Activated CD8-positive, alpha-beta memory T cell treated with anti-CD3 and anti-CD28 coated beads for 4 hours (primary cell): ENCODE results near the gene COX10.
"Not testable (repeated sequence)": the region's sequence is repeated elsewhere in the genome, so short reads cannot be mapped to it uniquely, and the experiment has no call there.

Source experiments
- DNase-seq, 2 donors: peaks; one replicate each; pipeline ENCODE4 v3.0.0-alpha.2; 2020; ENCODE audit warnings: low read depth in 2 of 2

Gene COX10

GRCh38 chr17:14205992-14206461 lies 136.7 kb downstream of the COX10 start:
- DNase-seq, result peak; percentile 46 to 61

- no peak for DNase-seq
Measured at GRCh38 chr17:14206891-14207290, 137.6 kb downstream of the COX10 start.

GRCh38 chr17:14207791-14208190 lies 138.5 kb downstream of the COX10 start:
- DNase-seq, result no peak

- no peak for DNase-seq
Measured at GRCh38 chr17:14209215-14209614, 139.9 kb downstream of the COX10 start.

- no peak for DNase-seq
Measured at GRCh38 chr17:14211246-14211645, 141.9 kb downstream of the COX10 start.

- DNase-seq, result no peak
Measured at GRCh38 chr17:14211801-14212200, 142.5 kb downstream of the COX10 start.

- DNase-seq, result no peak
Measured at GRCh38 chr17:14212401-14212800, 143.1 kb downstream of the COX10 start.

GRCh38 chr17:14214271-14214670 lies 145.0 kb downstream of the COX10 start:
- no peak for DNase-seq

- DNase-seq, result no peak
Measured at GRCh38 chr17:14222611-14223010, 153.3 kb downstream of the COX10 start.

- DNase-seq, result no peak
Measured at GRCh38 chr17:14225254-14225980, 156.1 kb downstream of the COX10 start.

- DNase-seq, result no peak
Measured at GRCh38 chr17:14227052-14227451, 157.7 kb downstream of the COX10 start.

- no peak for DNase-seq
Measured at GRCh38 chr17:14228903-14229302, 159.6 kb downstream of the COX10 start.

GRCh38 chr17:14231187-14231586 lies 161.9 kb downstream of the COX10 start:
- DNase-seq, result not testable (repeated sequence)

- DNase-seq, result not testable (repeated sequence)
Measured at GRCh38 chr17:14235047-14235446, 165.7 kb downstream of the COX10 start.

- DNase-seq, result not testable (repeated sequence)
Measured at GRCh38 chr17:14236032-14236431, 166.7 kb downstream of the COX10 start.

- DNase-seq, result not testable (repeated sequence)
Measured at GRCh38 chr17:14236762-14237161, 167.5 kb downstream of the COX10 start, which contains the start of gene CDRT15. Gene CDRT15 (minus strand): TSS chr17:14236862. CDS start chr17:14236833, 29 bp downstream.

- DNase-seq, result not testable (repeated sequence)
Measured at GRCh38 chr17:14239271-14239670, 170.0 kb downstream of the COX10 start.

GRCh38 chr17:14245002-14245401 lies 175.7 kb downstream of the COX10 start:
- no peak for DNase-seq

- no peak for DNase-seq
Measured at GRCh38 chr17:14245629-14246028, 176.3 kb downstream of the COX10 start.
